HG03575 (cell line): ENCODE data around the gene LRP10.
"Not testable (repeated sequence)": the region's sequence is repeated elsewhere in the genome, so short reads cannot be mapped to it uniquely, and the experiment has no call there.

ENCODE experiments used
- ATAC-seq: cut with Tn5 transposase; IDR thresholded peaks from one replicate; pipeline ENCODE4 v1.9.1; 2021; ENCODE audit not compliant: unreplicated experiment, insufficient number of reproducible peaks, low FRiP score; ENCODE audit errors: extremely low read depth

Gene LRP10

GRCh38 chr14:22905627-22906026 is 34.1 kb downstream of the LRP10 start:
- ATAC-seq, result no peak

DNA sequence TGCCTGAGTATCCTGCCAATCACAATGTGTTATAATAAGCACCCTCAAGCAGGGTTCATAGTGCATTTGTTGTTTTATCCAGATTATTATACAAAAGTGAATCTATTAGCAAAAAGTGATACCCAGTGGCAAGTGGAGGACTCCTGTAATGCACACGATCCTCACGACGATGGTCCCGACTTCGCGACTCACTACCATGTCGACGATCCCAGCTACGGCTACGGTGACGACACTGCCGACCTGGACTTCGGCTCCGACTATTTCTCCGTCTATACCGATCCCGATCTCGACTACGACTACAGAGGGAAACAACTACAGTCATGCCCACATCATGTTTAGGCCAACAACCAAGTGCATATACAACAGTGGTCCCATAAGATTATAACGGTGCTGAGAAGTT is 34.5 kb downstream of the LRP10 start:
- ATAC-seq, result no peak

DNA sequence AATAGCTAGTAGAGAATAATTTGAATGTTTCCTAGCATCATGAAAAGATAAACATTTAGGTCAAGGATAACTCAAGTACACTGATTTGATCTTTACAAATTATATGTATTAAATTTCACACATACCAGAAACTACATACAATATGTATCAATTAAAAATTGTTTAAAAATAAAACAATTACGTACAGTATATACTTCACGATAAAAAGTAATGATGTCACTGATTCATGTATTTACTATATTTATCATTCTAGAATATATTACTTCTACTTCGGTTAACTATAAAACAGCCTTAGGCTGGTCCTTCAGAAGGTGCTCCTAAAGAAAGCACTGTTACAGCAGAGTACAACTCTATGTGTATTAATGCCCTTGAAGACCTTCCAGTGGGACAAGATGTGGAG is 35.9 kb downstream of the LRP10 start:
- ATAC-seq, result no peak

- no peak for ATAC-seq
These were observed 37.1 kb downstream of the LRP10 start for GRCh38 chr14:22908601-22909000.

DNA sequence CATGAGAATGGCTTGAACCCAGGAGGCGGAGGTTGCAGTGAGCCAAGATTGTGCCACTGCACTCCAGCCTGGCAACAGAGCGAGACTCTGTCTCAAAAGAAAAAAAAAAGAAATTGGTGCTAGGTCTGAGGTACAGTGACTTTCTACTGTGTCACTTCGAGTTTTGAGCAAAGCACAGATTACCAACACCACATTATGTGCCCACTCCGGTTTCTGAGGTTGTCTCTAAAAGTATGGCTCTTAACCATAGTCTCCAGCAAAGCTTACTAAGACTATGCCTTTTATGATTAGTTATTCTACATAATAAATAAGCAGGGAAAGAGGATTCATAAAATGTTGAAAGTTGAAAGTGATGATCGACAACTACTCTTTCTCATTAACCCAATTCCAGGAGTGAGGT is 39.4 kb downstream of the LRP10 start:
- no peak for ATAC-seq

DNA sequence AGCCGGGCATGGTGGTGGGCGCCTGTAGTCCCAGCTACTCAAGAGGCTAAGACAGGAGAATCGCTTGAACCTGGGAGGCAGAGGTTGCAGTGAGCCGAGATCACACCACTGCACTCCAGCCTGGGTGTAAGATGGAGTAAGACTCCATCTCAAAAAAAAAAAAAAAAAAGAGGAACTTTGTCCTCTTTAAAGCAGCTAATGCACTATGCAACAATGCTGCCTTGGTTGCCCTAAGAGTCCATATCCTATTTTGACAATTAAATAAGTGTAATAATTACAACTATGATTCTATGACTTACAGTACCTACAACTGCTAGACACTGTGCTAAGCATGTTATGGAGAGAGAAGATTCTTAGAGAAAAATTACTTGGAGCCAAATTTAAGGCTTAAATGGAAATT is 43.3 kb downstream of the LRP10 start:
- not testable (repeated sequence) for ATAC-seq

- ATAC-seq, result no peak
These were observed 44.5 kb downstream of the LRP10 start for GRCh38 chr14:22915886-22916521.

DNA sequence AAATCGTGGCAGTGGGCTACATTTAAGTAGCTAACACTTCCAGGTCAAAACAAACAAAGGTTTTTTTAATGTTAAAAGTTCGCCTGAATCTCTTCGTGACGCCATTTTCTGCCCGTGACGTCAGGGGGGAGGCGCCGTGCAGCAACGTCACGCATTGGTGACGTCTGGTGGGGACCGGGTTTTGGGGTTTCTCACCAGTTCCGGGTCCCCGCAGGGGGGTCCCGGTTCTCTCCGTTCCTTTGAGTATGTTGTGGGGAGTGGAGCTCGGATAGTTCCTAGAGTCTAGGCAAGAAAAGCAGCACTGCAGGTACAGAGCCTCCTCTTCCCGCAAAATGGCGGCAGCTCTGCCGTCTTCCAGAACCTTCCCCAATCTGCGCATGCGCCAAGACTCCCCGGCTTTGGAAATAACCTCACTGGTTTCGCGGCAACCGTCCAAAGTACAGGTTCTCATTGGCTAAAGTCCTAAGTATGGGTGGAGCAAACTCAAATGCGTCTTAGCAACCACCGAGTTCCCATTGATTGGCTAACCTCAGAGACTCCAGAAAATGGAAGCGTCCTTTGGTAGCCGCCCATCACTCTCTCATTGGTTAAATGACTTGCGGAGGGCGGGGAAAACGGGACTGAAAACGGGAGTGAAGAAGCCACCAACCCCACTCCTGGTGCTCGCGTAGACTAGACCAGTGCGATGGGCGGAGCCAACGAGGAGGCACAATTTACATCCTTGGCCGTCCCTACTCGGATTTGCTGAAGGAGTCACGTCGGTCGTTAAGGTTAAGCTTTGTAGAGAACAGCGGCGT is 47.5 kb downstream of the LRP10 start, which contains the start of gene RBM23:
TSS of gene RBM23 (minus strand) at position 346 of the 797 bp plus-strand sequence.
- peak; percentile 74 for ATAC-seq

DNA sequence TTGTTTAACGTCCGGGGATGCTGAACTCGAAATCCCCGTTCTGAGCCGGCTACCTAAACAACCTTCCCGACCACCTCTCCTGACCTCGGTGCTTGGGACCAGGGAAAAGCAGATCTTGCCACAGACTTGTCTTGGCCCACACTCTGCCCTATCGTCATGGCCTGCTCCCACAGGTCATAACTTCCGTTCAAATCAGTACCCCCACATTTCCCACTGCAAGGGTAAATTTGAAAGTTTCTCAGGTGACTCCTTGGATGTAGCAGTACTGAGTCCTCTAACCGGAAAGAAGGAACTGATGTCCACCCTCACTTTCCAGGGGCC is 48.0 kb downstream of the LRP10 start:
- ATAC-seq, result no peak

DNA sequence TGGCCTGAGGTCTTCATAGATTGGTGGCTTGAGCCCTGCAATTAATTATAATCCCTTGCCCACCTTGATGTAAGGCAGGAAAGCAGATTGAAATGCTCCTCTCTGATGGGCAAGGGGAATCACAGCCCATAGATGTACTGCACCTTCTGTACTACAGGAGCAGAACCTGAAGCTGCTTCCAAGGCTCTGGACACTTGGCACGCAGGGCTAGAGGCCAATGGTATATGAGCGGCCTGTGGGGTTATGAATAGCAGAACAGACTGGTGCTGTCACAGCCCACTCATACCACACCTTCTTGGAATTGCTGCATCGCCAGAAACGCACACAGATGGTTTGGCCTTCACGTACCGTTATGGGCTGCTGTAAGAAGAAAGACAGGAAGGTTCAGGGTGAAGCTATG is 49.2 kb downstream of the LRP10 start:
- no peak for ATAC-seq

DNA sequence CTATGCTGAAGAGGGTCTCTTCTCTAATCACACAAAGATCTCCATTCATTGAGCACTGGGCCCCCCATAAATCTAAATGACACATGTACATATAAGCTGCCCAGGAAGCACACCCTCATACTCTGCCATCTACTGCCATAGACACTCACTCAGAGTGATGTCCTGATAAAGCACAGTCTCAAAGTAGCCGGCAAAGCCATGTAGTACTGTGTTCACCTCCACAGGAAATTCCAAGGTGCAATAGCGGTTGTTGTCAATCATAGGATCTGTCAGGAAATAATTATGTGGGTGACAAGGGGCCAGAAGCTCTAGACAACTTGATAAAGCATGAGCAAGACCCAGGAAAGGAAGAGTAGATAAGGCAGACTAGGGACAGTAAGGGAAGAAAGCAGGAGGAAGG is 50.8 kb downstream of the LRP10 start:
- no peak for ATAC-seq

- no peak for ATAC-seq
These were observed 52.2 kb downstream of the LRP10 start for GRCh38 chr14:22923746-22924145.

GRCh38 chr14:22925513-22925912 is 54.0 kb downstream of the LRP10 start:
- no peak for ATAC-seq

- ATAC-seq, result no peak
These were observed 54.8 kb downstream of the LRP10 start for GRCh38 chr14:22926316-22926715.

DNA sequence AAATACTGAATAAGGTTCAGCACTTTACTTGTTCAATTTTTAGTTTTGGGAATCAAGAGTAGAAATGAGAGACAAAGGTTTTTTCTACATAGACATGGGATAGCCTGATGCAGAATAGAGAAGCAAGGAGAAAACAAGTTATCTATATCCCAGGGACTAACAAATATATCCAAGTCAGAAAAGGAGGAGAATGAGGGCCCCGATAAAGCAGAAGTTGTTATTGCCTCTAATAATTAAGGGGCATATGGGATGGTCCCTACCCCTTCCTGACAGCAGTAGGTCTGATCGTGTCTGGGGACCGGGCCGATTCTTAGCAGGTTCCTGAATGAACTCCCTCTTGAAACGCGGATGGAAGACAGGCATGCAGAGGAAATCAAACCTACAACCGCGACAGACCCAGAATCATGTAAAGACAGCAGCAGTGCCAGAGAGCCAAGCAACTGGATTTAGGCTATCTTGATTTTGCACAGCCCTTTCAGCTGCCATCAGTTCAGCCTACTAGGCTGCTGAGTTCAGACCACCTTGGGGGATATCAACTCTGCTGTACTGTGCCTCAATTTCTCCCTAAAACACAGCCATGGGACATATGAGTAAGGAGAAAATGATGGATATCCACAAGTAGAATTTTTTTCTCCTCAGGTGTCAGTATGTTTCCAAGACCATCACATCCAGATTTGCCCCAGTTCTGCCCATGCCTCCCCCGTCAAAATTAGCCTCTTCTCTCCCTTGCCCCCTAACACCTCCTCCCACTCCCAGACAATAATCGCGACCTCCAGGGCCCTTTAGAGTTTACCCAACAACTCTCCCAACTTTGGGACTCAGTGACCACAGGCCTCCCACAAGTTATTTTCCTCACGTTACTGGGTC is 56.9 kb downstream of the LRP10 start:
- ATAC-seq, result no peak

GRCh38 chr14:22929104-22929960 is 57.8 kb downstream of the LRP10 start, which contains the start of gene PRMT5:
TSS of gene PRMT5 (minus strand) at chr14:22929376. CDS start at chr14:22929361, 15 bp downstream.
- peak; percentile 74 for ATAC-seq

- ATAC-seq, result no peak
These were observed 58.4 kb downstream of the LRP10 start for GRCh38 chr14:22929961-22930364.
